DMS114 treated with DMSO at 0.1 percent for 48 hours (cell line): Measurements from ENCODE around the gene ARFRP1.

ENCODE experiments used
- DNase-seq: peaks from one replicate; lab custom pipeline; 2025; ENCODE audit not compliant: unreplicated experiment; lab: John Stamatoyannopoulos, UW

The ARFRP1 gene, protein sequence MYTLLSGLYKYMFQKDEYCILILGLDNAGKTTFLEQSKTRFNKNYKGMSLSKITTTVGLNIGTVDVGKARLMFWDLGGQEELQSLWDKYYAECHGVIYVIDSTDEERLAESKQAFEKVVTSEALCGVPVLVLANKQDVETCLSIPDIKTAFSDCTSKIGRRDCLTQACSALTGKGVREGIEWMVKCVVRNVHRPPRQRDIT

DNA sequence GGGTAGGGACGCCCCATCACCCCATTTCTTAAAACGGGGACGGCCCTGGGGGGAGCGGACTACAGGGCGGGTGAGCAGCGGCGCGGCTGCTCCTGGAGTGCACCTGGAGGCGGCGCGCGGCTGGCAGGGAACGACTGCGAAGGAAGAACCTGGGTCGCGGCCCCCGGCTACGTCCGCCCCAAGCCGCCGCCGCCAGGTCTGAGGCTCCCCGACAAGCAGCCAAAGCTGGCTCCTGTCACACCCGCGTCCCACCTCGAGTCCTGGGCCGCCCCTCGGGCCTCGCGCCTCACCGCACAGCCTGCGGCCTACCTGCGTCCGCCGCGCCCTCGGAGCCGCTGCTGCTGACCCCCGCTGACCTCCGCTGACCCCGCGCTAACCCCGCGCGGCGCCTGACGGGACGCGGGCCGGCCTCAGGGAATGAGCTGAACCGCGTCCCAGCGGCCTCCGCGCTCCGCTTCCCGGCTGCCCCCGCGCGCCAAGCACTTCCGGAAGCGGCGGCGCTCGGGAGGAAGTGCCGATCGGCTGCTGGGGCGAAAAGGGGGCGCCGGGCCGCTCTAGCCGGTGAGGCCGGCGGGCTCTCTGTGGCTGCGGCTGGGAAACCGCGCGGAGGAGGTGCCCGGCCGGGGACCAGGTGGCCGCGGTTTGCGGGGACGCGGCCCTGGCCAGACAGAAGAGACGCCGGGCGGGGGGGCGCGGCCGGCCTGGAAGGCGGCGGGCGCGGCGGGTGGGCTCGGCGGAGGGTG lies at the start of gene ARFRP1, which contains the start of gene ZGPAT:
ARFRP1 (minus strand) TSS at position 419 of the 743 bp plus-strand sequence. CDS start 885 bp downstream, outside the sequence.
ZGPAT (plus strand) TSS at position 482 of the 743 bp plus-strand sequence. CDS start 542 bp downstream, outside the sequence.
- DNase-seq, result peak; percentile 43

- DNase-seq, result no peak
These were observed 48.8 kb upstream of the ARFRP1 start for GRCh38 chr20:63756648-63756991.

GRCh38 chr20:63755933-63756647 lies 48.3 kb upstream of the ARFRP1 start:
- no peak for DNase-seq

DNA sequence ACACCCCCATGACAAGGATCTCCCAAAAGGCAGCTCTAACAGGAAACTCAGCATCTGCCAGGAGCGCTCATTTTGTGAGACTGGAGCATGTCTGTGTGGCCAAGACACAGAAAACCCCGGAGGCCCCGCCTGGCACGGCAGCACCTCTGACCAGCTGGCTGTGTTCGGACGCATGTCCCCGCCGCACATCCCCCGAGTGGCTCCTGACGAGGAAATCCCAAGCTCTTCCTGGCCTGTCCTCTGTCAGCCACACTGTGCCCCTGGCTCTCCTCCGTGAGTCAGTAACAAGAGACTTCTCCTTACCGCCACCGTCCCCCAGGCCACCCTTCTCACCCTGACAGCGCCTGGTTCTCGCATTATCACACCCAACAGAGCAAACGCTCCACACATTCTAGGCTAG lies 46.2 kb upstream of the ARFRP1 start:
- DNase-seq, result no peak

GRCh38 chr20:63753381-63753780 lies 45.6 kb upstream of the ARFRP1 start:
- DNase-seq, result no peak

- no peak for DNase-seq
These were observed 44.8 kb upstream of the ARFRP1 start for GRCh38 chr20:63752411-63753101.

DNA sequence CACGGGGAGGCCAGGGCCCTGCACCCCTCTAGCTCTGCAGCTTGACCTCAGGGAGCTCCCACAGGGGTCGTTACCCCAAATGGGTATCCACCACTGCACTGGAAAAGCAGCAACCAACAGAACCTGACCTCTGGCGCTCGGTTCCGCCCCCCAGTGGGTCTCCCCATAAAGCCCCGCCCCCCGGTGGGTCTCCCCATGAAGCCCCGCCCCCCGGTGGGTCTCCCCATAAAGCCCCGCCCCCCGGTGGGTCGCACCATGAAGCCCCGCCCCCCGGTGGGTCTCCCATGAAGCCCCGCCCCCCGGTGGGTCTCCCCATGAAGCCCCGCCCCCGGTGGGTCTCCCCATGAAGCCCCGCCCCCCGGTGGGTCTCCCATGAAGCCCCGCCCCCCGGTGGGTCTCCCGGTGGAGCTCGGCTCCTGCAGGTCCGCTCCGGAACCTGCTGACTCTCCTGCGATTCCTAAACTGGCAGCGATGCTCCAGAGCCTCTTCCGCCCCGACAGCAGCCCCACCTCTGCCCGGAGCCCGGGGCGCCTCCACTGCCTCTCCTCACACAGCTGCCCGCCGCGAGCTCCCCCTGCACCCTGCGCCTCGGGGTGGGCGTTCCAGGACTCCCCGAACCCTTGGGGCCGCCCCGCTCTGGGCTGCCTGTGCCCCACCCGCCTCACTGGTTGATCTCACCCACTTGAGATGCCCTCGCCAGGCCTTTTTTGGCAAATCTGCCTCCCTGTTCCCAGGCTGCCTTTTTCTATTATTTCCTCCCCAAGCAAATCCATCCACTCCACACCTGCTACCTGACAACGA lies 43.9 kb upstream of the ARFRP1 start:
- no peak for DNase-seq

GRCh38 chr20:63750807-63751470 lies 43.2 kb upstream of the ARFRP1 start:
- no peak for DNase-seq

GRCh38 chr20:63749597-63750508 lies 42.1 kb upstream of the ARFRP1 start:
- no peak for DNase-seq

DNA sequence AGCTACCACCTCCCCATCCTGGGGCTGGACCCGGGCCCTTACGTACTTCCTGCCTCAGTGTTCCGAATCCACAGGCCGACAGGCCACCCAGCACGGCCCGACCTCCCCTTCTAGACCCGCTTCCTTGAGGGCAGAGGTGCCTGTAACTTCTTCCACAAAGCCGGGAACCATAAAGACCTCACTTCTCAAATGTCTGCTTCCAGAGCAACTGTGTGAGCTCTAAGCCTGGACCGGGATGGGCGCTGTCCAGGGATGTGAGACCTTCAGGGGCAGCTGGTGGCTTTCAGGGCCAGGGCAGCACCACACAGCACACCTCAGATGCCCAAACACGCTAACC lies 41.1 kb upstream of the ARFRP1 start:
- no peak for DNase-seq

- no peak for DNase-seq
These were observed 40.5 kb upstream of the ARFRP1 start for GRCh38 chr20:63748070-63748933.

DNA sequence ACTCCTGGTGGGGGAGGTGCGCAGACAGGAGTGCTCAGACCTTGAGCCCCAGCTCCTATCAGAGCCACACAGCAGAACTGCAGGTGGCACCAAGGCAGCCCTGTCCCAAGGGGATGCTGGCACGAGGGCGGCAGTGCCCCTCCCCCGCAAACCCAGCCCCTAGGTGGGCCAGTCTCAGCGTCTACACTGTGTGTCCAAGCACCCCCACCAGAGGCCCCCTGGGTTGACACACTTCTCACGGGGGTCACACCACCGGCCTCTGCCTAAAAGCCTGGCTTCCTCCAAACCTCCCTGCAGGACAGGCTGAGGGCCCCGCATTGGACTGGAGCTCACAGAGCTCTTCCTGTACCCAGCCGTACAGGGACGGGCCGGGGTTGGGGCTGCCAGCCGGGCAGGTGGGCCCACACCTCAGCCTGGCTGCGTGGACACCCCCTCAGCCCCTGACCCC lies 39.9 kb upstream of the ARFRP1 start:
- DNase-seq, result no peak

DNA sequence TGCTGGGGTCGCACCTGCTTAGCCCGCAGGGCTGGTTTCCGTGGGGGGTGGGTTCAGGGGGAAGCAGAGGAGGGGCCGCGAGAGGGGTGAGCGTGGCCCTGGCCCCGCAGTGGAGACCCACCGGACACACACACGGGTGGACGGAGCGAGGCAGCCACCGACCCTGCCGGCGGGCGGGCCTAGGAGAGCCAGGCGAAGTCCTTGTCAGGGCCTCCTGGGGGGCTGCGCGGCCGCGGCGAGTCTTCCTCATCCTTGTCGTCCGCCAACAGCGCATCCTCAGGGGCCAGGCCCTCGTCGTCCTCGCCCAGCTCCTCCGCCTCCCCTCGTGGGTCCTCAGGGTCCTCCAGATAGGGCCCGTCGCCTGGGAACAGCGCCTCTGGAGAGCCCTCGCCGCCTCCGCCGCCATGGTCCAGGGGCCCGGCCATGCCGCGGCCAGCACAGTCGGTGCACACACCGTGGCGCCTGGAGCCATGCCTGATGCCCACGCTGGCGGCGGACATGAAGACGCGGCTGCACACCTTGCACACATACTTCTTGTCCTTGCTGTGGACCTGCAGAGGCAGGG lies 39.1 kb upstream of the ARFRP1 start:
- DNase-seq, result no peak

- DNase-seq, result no peak
These were observed 38.4 kb upstream of the ARFRP1 start for GRCh38 chr20:63745961-63746731.

DNA sequence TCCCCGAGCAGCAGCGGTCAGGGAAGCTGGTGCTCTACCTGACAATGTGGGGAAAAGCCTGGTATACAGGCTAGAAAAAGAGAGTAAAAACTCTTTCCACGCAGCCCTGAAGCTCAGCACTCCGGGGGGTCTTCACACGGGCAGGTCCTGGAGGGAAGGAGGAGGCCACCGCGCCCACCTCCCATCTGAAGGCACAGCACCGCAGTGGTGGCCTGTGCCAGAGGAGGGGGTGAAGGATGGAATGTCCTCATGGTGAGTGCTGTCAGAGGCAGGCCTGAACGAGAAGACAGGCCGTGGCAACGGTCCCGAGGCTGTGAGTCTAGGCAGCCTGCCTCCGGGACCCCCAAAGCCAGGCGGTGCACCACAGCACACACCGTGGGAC lies 37.6 kb upstream of the ARFRP1 start:
- no peak for DNase-seq

DNA sequence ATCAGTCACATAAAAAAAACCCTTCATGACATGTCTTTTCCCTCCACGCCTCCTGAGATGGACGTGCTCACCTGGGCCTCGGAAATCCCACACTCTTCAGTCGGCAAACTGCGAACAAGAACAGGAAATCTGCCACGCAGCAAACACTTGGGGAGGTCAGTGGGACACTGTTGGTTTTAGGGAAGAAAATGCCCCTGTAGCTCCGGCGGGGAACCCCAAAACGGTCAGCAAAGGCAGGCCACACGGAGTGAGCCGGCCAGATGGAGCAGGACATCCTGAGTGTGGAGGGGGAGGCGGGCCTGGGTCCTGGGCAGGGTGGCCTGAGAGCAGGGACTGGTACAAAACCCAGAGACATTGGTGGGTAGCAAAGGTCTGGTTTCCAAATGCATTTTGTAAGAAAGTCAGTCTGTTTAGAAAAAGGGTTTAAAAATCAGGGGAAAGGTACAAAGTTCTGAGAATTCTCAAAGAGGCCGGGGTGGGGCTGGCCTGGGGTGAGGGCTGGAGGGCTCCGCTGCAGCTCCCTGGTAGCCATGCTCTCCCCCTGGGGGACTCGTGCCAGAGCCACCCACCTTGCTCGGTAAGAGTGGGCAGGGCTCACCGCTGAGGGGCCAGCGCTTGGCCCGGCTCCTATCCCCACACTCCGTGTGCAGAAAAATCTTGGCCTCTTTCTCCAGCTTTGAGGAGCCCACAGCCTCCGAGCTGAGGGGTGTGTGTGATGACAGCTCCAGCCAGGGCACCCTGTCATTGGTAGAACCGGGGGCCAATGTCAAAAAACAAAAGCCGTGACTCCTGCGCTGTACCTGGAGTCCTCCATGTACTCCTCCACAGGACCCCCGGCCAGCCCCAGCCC lies 37.0 kb upstream of the ARFRP1 start:
- no peak for DNase-seq
